BJ (cell line): Measurements from ENCODE around the gene SNX32. TPM values are rescaled to one million over a fixed set of nuclear protein-coding genes. Genes with fewer than 3 reads are reported as not detected.

Experiments used
- CTCF ChIA-PET: fragments of 350-600 bp; formaldehyde crosslinking; extraction: SDS; loops from one replicate; lab custom pipeline; 2021; ENCODE audit warnings: antibody characterized with exemption, inconsistent platforms; lab: Yijun Ruan, JAX
- POLR2A ChIA-PET: fragments of 300-600 bp; sonication (Branson Sonifier 250); formaldehyde crosslinking; extraction: SDS; loops from one replicate; lab custom pipeline; 2021; ENCODE audit warnings: antibody characterized with exemption; lab: Charles Lee
- DNase-seq: peaks from one replicate; pipeline ENCODE4 v3.0.0-alpha.2; 2011; ENCODE audit warnings: low read depth
- H3K27me3 ChIP-seq: 2 replicates; pipeline ENCODE4 v1.6.0; 2011; ENCODE audit warnings: low read length; ENCODE audit not compliant: control insufficient read depth, insufficient read depth
- H3K36me3 ChIP-seq: 2 replicates; pipeline ENCODE4 v1.5.1; 2011; ENCODE audit warnings: low read length; ENCODE audit not compliant: control insufficient read depth, insufficient read depth
- H3K4me3 ChIP-seq: 2 replicates; pipeline ENCODE4 v1.5.1; 2011; ENCODE audit warnings: low read depth, mild to moderate bottlenecking, control low read depth, low read length
- polyA plus RNA-seq: library from polyadenylated mRNA; depleted of rRNA; stranded (reverse); fragments of >200 nt; gene quantifications from 2 replicates; pipeline ENCODE4 v1.2.3, GENCODE V29; 2011
- TF ChIP-seq, protein P1 (sequence below): IDR thresholded peaks from 2 replicates; pipeline ENCODE4 v1.5.1; 2011; ENCODE audit warnings: low read depth, mild to moderate bottlenecking, control low read depth, inconsistent platforms, low read length, moderate library complexity; ENCODE audit not compliant: insufficient read depth

SNX32 gene
- polyA plus RNA-seq, 1 experiment: 0.13 TPM

DNA sequence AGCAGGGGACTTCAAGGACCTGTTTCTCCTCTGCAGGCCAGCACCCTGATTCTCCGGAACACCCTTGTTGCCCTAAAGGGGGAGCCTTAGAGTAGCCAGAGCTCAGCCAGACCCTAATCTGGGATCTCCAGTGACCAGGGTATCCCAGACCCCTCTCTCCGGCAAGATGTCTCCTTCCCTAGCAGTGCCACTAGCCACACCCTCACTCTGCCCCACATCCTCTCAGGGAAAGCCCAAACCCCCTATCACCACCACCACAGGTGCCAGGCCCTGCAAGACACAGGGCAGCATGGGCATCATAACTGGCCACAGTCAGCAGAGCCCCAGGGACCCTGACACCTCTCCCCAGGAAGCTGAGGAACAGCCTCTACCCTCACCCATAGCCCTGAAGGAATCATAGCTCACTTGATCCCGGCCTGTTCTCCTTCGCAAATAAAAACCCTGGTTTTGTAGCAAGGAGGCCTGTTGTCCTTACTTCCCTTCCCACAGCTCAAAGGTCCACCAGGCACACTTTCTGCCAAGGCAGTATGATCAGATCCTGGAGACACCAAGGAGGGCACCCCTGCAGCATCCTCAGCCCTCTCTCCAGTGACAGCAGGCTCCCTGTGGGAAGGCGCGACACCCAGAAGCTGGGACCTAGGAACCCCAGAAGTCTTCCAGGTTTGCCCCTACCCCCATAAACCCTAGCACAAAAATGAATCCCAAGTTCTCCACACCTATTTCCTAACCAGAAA, 19.6 kb downstream of the SNX32 start:
- Histone ChIP-seq H3K36me3 (peaks cover 48% of the 10 kb centered on the region), H3K4me3 (no peak overlapping the region), H3K27me3 (no peaks in the 10 kb centered on the region)
- DNase-seq: no peak
- TF ChIP-seq, protein P1, sequence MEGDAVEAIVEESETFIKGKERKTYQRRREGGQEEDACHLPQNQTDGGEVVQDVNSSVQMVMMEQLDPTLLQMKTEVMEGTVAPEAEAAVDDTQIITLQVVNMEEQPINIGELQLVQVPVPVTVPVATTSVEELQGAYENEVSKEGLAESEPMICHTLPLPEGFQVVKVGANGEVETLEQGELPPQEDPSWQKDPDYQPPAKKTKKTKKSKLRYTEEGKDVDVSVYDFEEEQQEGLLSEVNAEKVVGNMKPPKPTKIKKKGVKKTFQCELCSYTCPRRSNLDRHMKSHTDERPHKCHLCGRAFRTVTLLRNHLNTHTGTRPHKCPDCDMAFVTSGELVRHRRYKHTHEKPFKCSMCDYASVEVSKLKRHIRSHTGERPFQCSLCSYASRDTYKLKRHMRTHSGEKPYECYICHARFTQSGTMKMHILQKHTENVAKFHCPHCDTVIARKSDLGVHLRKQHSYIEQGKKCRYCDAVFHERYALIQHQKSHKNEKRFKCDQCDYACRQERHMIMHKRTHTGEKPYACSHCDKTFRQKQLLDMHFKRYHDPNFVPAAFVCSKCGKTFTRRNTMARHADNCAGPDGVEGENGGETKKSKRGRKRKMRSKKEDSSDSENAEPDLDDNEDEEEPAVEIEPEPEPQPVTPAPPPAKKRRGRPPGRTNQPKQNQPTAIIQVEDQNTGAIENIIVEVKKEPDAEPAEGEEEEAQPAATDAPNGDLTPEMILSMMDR: no peak
- POLR2A ChIA-PET: interaction anchor here (0.5 kb wide), 1 partner anchor 90 kb away, joined by 3 read pairs; no protein-coding TSS in a partner anchor
- CTCF ChIA-PET: interaction anchor here (1.2 to 1.9 kb wide), 3 partner anchors 15 to 74 kb away, joined by 3 to 6 read pairs (median 5); no protein-coding TSS in a partner anchor

- Histone ChIP-seq H3K4me3 (no peak overlapping the region), H3K27me3 (no peaks in the 10 kb centered on the region), H3K36me3 (peaks cover 48% of the 10 kb centered on the region)
- POLR2A ChIA-PET: interaction anchor here (0.6 kb wide), 1 partner anchor 22 kb away, joined by 4 read pairs; no protein-coding TSS in a partner anchor
- DNase-seq: no peak
- TF ChIP-seq, protein P1: no peak
- CTCF ChIA-PET: no interaction called here
These were observed 20.4 kb downstream of the SNX32 start for GRCh38 chr11:65854161-65854592.

DNA sequence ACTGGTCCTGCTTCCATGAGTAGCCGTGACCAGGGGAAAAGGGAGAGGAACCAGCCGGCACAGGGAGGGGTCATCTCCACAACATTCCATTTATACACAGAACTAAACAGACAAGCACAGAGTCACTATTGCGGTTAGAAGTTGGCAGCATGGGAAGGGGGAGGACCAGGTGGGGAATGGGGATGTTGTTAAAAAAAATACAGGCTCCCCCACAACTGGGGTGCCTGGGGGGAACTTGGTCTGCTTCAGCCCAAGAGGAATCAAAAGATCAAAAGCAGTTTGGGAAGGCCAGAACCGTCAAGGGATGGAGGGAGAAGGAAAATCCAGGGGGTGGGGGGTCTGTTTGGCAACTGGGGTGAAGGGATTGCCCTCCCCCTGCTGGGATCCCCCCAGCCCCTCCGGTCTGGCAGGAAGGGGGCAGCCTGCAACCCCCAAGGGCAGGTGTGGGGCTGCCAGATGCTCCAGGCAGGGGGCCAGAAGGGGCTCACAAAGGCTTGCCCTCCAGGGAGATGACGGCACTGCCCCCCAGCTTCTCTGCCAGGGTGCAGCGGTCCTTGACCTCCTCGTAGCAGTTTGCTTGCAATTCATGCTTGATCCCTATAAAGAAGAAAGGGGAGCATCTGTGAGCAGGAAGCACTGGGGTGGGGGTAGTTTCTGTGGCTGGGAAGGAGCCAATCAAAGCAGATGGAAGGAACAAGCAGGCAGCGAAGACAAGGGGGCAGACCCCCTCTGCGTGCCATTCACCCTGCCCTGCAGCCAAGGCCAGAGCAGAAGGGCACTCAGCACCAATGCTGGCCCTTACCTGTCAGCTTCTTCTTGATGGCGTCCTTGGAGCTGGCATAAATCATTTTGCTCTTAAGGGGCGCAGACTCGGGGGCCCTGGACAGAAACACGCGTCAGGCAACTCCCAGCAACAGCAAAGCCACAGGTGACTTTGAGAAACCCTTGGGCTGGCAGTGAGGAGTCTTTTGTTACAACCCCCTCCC, 21.4 kb downstream of the SNX32 start:
- no peak overlapping the region for H3K4me3 ChIP-seq
- POLR2A ChIA-PET: interaction anchor here (0.6 kb wide), 2 partner anchors 23 to 1521 kb away, joined by 4 to 5 read pairs; no protein-coding TSS in a partner anchor

DNA sequence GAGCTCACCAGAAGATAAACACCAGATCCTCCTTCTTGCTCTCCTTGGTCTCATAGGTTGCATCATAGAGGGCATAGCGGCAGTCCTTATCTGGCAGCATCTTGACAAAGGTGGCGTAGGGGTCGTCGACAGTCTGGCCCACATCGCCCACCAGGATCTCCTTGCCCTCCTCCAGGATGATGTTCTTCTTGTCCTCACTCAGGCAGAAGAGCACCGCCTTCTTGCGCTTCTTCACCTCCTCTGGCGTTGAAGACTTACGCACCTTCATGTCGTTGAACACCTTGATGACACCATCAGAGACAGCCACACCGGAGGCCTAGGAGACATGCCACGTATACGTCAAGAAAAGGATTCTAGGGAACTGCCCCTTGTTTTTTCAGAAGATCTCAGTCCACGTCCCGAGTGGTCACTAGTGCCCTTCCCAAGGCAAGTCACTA, 22.2 kb downstream of the SNX32 start:
- DNase-seq: no peak
- CTCF ChIA-PET: no interaction called here
- Histone ChIP-seq H3K36me3 (peaks cover 46% of the 10 kb centered on the region), H3K27me3 (no peaks in the 10 kb centered on the region), H3K4me3 (peak overlapping the region; percentile 91)
- TF ChIP-seq, protein P1: no peak
- POLR2A ChIA-PET: interaction anchor here (0.6 kb wide), 1 partner anchor 1520 kb away, joined by 5 read pairs; no protein-coding TSS in a partner anchor

More for the DNA sequence above, 21.4 kb downstream of the SNX32 start:
- DNase-seq: no peak
- Histone ChIP-seq H3K27me3 (no peaks in the 10 kb centered on the region), H3K36me3 (peaks cover 48% of the 10 kb centered on the region)
- TF ChIP-seq, protein P1: no peak
- CTCF ChIA-PET: no interaction called here
